Measurements from ENCODE around the gene TBPL1. TPM values are rescaled to one million over a fixed set of nuclear protein-coding genes. Genes with fewer than 3 reads are reported as not detected.

The TBPL1 gene
- total RNA-seq, 1 experiment from 2014 or later, result 39.7 TPM

DNA sequence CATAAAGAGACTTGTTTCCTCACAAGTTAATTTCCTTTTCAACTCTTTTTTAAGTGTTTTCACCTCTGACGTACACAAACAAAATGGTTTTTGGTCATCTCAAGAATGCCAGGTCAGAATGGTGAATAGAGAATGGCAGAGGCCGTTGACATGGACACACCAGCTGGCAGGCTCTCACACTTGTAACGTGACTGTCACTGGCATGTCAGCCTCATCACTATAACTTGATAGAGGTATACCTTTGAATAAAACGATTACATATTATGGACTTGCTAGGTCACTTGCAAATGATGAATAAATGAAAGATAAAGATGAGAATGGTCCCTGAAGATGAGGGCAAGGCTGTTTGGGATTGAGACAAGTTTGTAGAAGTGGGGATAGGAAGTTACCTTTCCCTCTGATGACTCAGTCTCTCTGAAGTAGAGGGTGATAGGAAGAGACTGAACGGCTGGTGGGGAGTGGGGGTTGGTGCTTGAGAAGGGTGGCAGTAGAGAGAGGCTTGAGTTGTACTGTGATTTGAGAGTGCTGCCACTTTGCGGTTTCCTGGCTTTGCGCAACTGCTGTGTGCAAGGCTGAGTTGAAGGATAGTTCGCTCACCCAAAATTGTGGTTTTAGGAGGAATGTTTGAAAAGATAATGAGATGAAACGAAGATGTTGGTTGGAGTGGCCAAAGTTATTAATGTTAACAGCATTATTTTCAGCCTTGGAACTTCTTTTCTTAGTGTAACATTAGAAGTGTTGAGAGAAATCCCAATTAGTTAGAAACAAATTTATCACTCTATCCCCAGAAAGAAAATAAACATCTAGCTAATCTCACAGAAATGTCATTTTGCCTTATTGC is 30.3 kb downstream of the TBPL1 start:
- in situ Hi-C loops (cut with HindIII; ENCODE audit: low pct_unique_long_range_greater_than_20kb, low sequenced_read_pairs), result no loop called here

DNA sequence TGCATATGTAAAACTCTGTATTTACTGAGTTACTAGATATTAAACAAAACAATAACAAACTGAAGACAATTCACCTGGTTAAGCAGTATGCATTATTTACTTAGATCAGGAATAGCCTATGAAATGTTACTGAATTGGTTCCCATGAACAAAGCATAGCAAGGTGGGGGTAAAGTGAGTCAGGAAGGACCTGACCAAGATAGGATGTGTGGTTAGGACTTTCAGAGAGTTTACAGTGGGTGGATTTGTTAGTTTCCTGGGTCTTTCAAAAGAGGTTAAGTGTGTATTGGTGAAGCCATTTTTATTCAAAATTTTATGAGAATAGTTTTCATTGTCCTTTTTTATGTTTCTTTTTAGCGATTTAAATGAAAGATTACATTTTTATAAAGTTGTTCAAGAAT is 32.9 kb downstream of the TBPL1 start:
- Histone ChIP-seq H3K36me3 (ENCODE audit: control insufficient read depth, insufficient read depth, low read length) (peaks cover 21% of the 10 kb centered on the region), H3K27ac (ENCODE audit: low read length) (no peak overlapping the region), H3K9me3 (ENCODE audit: control insufficient read depth, insufficient read depth, low read depth, low read length) (no peaks in the 10 kb centered on the region), H3K27me3 (ENCODE audit: control insufficient read depth, insufficient read depth, low read length) (no peaks in the 10 kb centered on the region), H3K4me3 (ENCODE audit: low read depth in 2 of 2, low read length in 2 of 2) (no peak overlapping the region), H3K4me1 (ENCODE audit: control insufficient read depth, insufficient read depth, low read length) (peaks cover 6% of the 10 kb centered on the region)
- ChIA-PET POLR2A (no interaction called here), CTCF (no interaction called here)
- intact Hi-C loops (cut with micrococcal nuclease; ENCODE audit: unreplicated experiment) (no loop called here), in situ Hi-C loops (cut with HindIII; ENCODE audit: low pct_unique_long_range_greater_than_20kb, low sequenced_read_pairs) (no loop called here)
- DNase-seq (ENCODE audit: low read depth, low spot score) (no peak), ATAC-seq (no peak)
- BruUV-seq (replicated peaks), result no TSS peak
- TF ChIP-seq, protein P1, sequence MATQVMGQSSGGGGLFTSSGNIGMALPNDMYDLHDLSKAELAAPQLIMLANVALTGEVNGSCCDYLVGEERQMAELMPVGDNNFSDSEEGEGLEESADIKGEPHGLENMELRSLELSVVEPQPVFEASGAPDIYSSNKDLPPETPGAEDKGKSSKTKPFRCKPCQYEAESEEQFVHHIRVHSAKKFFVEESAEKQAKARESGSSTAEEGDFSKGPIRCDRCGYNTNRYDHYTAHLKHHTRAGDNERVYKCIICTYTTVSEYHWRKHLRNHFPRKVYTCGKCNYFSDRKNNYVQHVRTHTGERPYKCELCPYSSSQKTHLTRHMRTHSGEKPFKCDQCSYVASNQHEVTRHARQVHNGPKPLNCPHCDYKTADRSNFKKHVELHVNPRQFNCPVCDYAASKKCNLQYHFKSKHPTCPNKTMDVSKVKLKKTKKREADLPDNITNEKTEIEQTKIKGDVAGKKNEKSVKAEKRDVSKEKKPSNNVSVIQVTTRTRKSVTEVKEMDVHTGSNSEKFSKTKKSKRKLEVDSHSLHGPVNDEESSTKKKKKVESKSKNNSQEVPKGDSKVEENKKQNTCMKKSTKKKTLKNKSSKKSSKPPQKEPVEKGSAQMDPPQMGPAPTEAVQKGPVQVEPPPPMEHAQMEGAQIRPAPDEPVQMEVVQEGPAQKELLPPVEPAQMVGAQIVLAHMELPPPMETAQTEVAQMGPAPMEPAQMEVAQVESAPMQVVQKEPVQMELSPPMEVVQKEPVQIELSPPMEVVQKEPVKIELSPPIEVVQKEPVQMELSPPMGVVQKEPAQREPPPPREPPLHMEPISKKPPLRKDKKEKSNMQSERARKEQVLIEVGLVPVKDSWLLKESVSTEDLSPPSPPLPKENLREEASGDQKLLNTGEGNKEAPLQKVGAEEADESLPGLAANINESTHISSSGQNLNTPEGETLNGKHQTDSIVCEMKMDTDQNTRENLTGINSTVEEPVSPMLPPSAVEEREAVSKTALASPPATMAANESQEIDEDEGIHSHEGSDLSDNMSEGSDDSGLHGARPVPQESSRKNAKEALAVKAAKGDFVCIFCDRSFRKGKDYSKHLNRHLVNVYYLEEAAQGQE (IDR thresholded peaks at IDR 0.05; ENCODE audit: insufficient read depth in 1 of 2, low read depth in 2 of 2, low read length in 1 of 2), result no peak
- TF ChIP-seq POLR2AphosphoS5 (IDR thresholded peaks at IDR 0.05; ENCODE audit: low read depth, low read length) (no peak), SIN3A (IDR thresholded peaks at IDR 0.05; ENCODE audit: borderline replicate concordance, insufficient read depth, low read depth, low read length) (no peak), TCF7L2 (IDR thresholded peaks at IDR 0.05; ENCODE audit: low read depth, low read length) (no peak)
- TF ChIP-seq, protein P2, sequence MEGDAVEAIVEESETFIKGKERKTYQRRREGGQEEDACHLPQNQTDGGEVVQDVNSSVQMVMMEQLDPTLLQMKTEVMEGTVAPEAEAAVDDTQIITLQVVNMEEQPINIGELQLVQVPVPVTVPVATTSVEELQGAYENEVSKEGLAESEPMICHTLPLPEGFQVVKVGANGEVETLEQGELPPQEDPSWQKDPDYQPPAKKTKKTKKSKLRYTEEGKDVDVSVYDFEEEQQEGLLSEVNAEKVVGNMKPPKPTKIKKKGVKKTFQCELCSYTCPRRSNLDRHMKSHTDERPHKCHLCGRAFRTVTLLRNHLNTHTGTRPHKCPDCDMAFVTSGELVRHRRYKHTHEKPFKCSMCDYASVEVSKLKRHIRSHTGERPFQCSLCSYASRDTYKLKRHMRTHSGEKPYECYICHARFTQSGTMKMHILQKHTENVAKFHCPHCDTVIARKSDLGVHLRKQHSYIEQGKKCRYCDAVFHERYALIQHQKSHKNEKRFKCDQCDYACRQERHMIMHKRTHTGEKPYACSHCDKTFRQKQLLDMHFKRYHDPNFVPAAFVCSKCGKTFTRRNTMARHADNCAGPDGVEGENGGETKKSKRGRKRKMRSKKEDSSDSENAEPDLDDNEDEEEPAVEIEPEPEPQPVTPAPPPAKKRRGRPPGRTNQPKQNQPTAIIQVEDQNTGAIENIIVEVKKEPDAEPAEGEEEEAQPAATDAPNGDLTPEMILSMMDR (IDR thresholded peaks at IDR 0.05), result no peak

More for the DNA sequence above, 30.3 kb downstream of the TBPL1 start:
- intact Hi-C loops (cut with micrococcal nuclease; ENCODE audit: unreplicated experiment), result no loop called here
- Histone ChIP-seq H3K27me3 (ENCODE audit: control insufficient read depth, insufficient read depth, low read length) (no peaks in the 10 kb centered on the region), H3K4me1 (ENCODE audit: control insufficient read depth, insufficient read depth, low read length) (peaks cover 20% of the 10 kb centered on the region), H3K4me3 (ENCODE audit: low read depth in 2 of 2, low read length in 2 of 2) (no peak overlapping the region), H3K27ac (ENCODE audit: low read length) (peak overlapping the region; percentile 14; the same call in 1 of the 2 replicates), H3K36me3 (ENCODE audit: control insufficient read depth, insufficient read depth, low read length) (peaks cover 18% of the 10 kb centered on the region), H3K9me3 (ENCODE audit: control insufficient read depth, insufficient read depth, low read depth, low read length) (no peaks in the 10 kb centered on the region)
- no TSS peak for BruUV-seq (replicated peaks)
- TF ChIP-seq, protein P1 (IDR thresholded peaks at IDR 0.05; ENCODE audit: insufficient read depth in 1 of 2, low read depth in 2 of 2, low read length in 1 of 2), result no peak
- TF ChIP-seq TCF7L2 (IDR thresholded peaks at IDR 0.05; ENCODE audit: low read depth, low read length) (no peak), POLR2AphosphoS5 (IDR thresholded peaks at IDR 0.05; ENCODE audit: low read depth, low read length) (no peak), SIN3A (IDR thresholded peaks at IDR 0.05; ENCODE audit: borderline replicate concordance, insufficient read depth, low read depth, low read length) (no peak)
- TF ChIP-seq, protein P2 (IDR thresholded peaks at IDR 0.05), result no peak
- peak; percentile 50; the same call in 1 of the 2 replicates for ATAC-seq
- ChIA-PET CTCF (no interaction called here), POLR2A (no interaction called here)
- DNase-seq (ENCODE audit: low read depth, low spot score), result no peak
